ENCODE data around the gene ZBTB7C.

The ZBTB7C gene

GRCh38 chr18:48171490-48172188 is 237.5 kb downstream of the ZBTB7C start:
- no peak for DNase-seq

- no peak for DNase-seq
These were observed 238.5 kb downstream of the ZBTB7C start for GRCh38 chr18:48170651-48171050.

GRCh38 chr18:48168861-48169260 is 240.3 kb downstream of the ZBTB7C start:
- DNase-seq, result no peak

GRCh38 chr18:48167897-48168253 is 241.3 kb downstream of the ZBTB7C start:
- DNase-seq, result no peak

GRCh38 chr18:48166336-48166875 is 242.8 kb downstream of the ZBTB7C start:
- DNase-seq, result no peak

- no peak for DNase-seq
These were observed 243.9 kb downstream of the ZBTB7C start for GRCh38 chr18:48165111-48165866.

GRCh38 chr18:48164701-48165100 is 244.5 kb downstream of the ZBTB7C start:
- DNase-seq, result no peak

- no peak for DNase-seq
These were observed 245.1 kb downstream of the ZBTB7C start for GRCh38 chr18:48164116-48164515.

GRCh38 chr18:48163738-48164115 is 245.5 kb downstream of the ZBTB7C start:
- no peak for DNase-seq

- no peak for DNase-seq
These were observed 246.0 kb downstream of the ZBTB7C start for GRCh38 chr18:48162956-48163737.

- peak in 3 of 56 donors; percentile 25 to 92 (median 28) for DNase-seq
These were observed 247.1 kb downstream of the ZBTB7C start for GRCh38 chr18:48161911-48162698.

GRCh38 chr18:48161191-48161910 is 247.8 kb downstream of the ZBTB7C start:
- peak in 53 of 56 donors; percentile 13 to 92 (median 56) for DNase-seq

GRCh38 chr18:48160622-48161021 is 248.6 kb downstream of the ZBTB7C start:
- no peak for DNase-seq

- DNase-seq, result no peak
These were observed 249.4 kb downstream of the ZBTB7C start for GRCh38 chr18:48159816-48160215.

GRCh38 chr18:48158721-48159120 is 250.5 kb downstream of the ZBTB7C start:
- DNase-seq, result no peak

- no peak for DNase-seq
These were observed 251.2 kb downstream of the ZBTB7C start for GRCh38 chr18:48157956-48158355.

GRCh38 chr18:48155856-48156255 is 253.3 kb downstream of the ZBTB7C start:
- no peak for DNase-seq

- no peak for DNase-seq
These were observed 254.4 kb downstream of the ZBTB7C start for GRCh38 chr18:48154828-48155227.

- no peak for DNase-seq
These were observed 255.3 kb downstream of the ZBTB7C start for GRCh38 chr18:48153613-48154481.

Data from amygdala (tissue), 56 donors.